ENCODE measurements around the gene PGBD1. TPM values are rescaled to one million over a fixed set of nuclear protein-coding genes. Genes with fewer than 3 reads are reported as not detected.
"Not testable (repeated sequence)": the region's sequence is repeated elsewhere in the genome, so short reads cannot be mapped to it uniquely, and the experiment has no call there.

PGBD1 gene
- total RNA-seq, 1 donor from 2014 or later, result 7.8 TPM

DNA sequence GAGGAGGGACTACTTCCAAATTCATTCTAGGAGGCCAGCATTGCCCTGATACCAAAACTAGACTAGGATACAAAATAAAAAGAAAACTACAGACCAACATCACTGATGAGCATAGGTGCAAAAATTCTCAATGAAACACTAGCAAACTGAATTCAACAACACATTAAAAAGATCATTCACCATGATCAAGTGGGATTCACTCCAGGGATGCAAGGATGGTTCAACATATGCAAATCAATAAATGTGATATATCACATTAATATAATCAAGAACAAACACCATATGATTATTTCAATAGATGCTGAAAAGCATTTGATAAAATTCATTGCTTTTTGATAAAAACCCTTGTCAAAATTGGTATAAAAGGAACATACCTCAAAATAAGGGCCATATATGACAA is 10.2 kb downstream of the PGBD1 start:
- H3K4me1 Mint-ChIP-seq (ENCODE audit: unreplicated experiment), result no peaks in the 10 kb centered on the region
- DNase-seq (ENCODE audit: extremely low spot score, unreplicated experiment), result no peak

DNA sequence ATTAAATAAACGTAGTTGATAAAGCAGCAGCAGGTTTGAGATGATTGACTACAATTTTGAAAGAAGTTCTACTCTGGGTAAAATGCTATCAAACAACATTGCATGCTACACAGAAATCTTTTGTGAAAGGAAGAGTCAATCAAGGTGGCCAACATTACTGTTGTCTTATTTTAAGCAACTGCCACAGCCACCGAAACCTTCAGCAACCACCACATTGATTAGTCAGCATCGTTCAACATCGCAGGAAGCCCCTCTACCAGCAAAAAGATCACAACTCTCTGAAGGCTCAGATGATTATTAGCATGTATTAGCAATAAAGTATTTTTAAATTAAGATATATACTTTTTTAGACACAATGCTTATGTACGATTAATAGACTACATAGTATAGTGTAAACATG is 14.0 kb downstream of the PGBD1 start:
- Mint-ChIP-seq H3K4me3 (ENCODE audit: unreplicated experiment) (no peak overlapping the region), H3K9me3 (ENCODE audit: unreplicated experiment) (peaks cover 17% of the 10 kb centered on the region), H3K4me1 (ENCODE audit: unreplicated experiment) (no peaks in the 10 kb centered on the region), H3K27ac (ENCODE audit: unreplicated experiment) (no peak overlapping the region), H3K27me3 (ENCODE audit: unreplicated experiment) (no peaks in the 10 kb centered on the region), H3K36me3 (ENCODE audit: unreplicated experiment) (peaks cover 27% of the 10 kb centered on the region)
- TF ChIP-seq, protein P1, sequence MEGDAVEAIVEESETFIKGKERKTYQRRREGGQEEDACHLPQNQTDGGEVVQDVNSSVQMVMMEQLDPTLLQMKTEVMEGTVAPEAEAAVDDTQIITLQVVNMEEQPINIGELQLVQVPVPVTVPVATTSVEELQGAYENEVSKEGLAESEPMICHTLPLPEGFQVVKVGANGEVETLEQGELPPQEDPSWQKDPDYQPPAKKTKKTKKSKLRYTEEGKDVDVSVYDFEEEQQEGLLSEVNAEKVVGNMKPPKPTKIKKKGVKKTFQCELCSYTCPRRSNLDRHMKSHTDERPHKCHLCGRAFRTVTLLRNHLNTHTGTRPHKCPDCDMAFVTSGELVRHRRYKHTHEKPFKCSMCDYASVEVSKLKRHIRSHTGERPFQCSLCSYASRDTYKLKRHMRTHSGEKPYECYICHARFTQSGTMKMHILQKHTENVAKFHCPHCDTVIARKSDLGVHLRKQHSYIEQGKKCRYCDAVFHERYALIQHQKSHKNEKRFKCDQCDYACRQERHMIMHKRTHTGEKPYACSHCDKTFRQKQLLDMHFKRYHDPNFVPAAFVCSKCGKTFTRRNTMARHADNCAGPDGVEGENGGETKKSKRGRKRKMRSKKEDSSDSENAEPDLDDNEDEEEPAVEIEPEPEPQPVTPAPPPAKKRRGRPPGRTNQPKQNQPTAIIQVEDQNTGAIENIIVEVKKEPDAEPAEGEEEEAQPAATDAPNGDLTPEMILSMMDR (IDR thresholded peaks at IDR 0.05), result no peak
- DNase-seq (ENCODE audit: extremely low spot score, unreplicated experiment), result no peak

More for the DNA sequence above, 10.2 kb downstream of the PGBD1 start:
- Mint-ChIP-seq H3K27me3 (ENCODE audit: unreplicated experiment) (no peaks in the 10 kb centered on the region), H3K27ac (ENCODE audit: unreplicated experiment) (no peak overlapping the region), H3K4me3 (ENCODE audit: unreplicated experiment) (no peak overlapping the region), H3K9me3 (ENCODE audit: unreplicated experiment) (peaks cover 18% of the 10 kb centered on the region), H3K36me3 (ENCODE audit: unreplicated experiment) (peaks cover 45% of the 10 kb centered on the region)
- TF ChIP-seq, protein P1 (IDR thresholded peaks at IDR 0.05), result no peak

DNA sequence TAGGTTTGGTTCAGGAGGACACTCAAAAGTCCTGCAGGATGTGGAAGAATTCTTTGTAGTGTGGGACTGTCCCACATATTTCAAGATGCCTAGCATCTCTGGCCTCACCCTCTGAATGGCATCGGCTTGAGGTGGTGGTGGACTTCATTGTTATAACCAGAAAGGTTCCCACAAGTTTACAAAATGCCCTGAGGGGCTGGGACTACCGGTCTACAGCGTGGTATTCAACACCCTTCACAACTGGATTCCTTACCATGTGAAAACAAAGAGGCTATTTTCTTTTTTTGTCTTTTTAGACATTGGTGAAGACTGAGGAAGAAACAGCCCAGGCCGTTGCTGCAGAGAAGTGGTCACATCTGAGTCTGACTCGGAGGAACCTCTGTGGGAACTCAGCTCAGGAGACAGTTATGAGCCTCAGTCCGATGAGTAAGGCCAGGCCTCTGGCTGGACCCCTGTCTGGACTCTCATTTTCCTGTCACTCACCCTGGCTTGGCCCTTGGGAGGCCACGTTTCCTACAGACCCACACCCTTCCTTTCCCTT is 15.2 kb downstream of the PGBD1 start:
- DNase-seq (ENCODE audit: extremely low spot score, unreplicated experiment), result no peak
- H3K9me3 Mint-ChIP-seq (ENCODE audit: unreplicated experiment), result peaks cover 6% of the 10 kb centered on the region
- TF ChIP-seq, protein P1 (IDR thresholded peaks at IDR 0.05), result no peak
- H3K36me3 Mint-ChIP-seq (ENCODE audit: unreplicated experiment), result peaks cover 30% of the 10 kb centered on the region
- H3K27ac Mint-ChIP-seq (ENCODE audit: unreplicated experiment), result no peak overlapping the region
- H3K4me3 Mint-ChIP-seq (ENCODE audit: unreplicated experiment), result no peak overlapping the region
- H3K4me1 Mint-ChIP-seq (ENCODE audit: unreplicated experiment), result no peaks in the 10 kb centered on the region
- H3K27me3 Mint-ChIP-seq (ENCODE audit: unreplicated experiment), result no peaks in the 10 kb centered on the region

DNA sequence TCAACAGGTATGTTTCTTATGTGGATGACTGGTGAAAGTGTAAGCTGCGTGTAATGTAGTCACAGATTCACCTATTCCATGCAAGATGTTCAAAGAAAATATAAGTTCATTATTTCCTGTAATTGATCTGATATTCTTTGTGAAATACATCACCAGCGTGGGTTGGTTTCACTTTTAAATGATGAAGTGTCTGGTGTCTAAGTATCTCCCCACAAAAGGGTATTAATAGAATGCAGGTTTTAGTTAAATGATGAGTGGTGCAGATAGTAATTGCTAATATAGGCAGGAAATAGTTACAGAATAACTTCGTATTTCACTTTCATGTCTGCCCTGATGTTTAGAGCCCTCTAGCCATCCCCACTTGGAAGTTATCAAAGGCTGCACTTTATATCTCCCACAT is 22.2 kb downstream of the PGBD1 start:
- TF ChIP-seq, protein P1 (IDR thresholded peaks at IDR 0.05), result no peak
- H3K36me3 Mint-ChIP-seq (ENCODE audit: unreplicated experiment), result peaks cover 15% of the 10 kb centered on the region
- DNase-seq (ENCODE audit: extremely low spot score, unreplicated experiment), result no peak
- no peak overlapping the region for H3K27ac Mint-ChIP-seq (ENCODE audit: unreplicated experiment)
- H3K9me3 Mint-ChIP-seq (ENCODE audit: unreplicated experiment), result peaks cover 10% of the 10 kb centered on the region
- H3K27me3 Mint-ChIP-seq (ENCODE audit: unreplicated experiment), result no peaks in the 10 kb centered on the region
- no peaks in the 10 kb centered on the region for H3K4me1 Mint-ChIP-seq (ENCODE audit: unreplicated experiment)
- no peak overlapping the region for H3K4me3 Mint-ChIP-seq (ENCODE audit: unreplicated experiment)

DNA sequence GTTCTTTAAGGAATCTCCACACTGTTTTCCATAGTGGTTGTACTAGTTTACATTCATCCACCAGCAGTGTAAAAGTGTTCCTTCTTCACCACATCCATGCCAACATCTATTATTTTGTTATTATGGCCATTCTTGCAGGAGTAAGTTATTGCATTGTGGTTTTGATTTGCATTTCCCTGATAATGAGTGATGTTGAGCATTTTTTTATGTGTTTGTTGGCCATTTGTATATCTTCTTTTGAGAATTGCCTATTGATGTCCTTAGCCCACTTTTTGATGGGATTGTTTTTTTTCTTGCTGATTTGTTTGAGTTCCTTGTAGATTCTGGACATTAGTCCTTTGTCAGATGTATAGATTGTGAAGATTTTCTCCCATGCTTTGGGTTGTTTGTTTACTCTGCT is 25.0 kb downstream of the PGBD1 start:
- H3K4me3 Mint-ChIP-seq (ENCODE audit: unreplicated experiment); H3K9me3 Mint-ChIP-seq (ENCODE audit: unreplicated experiment); H3K36me3 Mint-ChIP-seq (ENCODE audit: unreplicated experiment); H3K27ac Mint-ChIP-seq (ENCODE audit: unreplicated experiment); H3K27me3 Mint-ChIP-seq (ENCODE audit: unreplicated experiment); H3K4me1 Mint-ChIP-seq (ENCODE audit: unreplicated experiment); DNase-seq (ENCODE audit: extremely low spot score, unreplicated experiment): not testable (repeated sequence)

All from osteocyte (in vitro differentiated cells).